Measurements from ENCODE around the gene NTRK2. TPM values are rescaled to one million over a fixed set of nuclear protein-coding genes. Genes with fewer than 3 reads are reported as not detected.

The NTRK2 gene
- total RNA-seq, 1 experiment from 2014 or later = not detected

- no peaks in the 10 kb centered on the region for H3K36me3 ChIP-seq
- DNase-seq = no peak
- H3K27ac ChIP-seq = no peak overlapping the region
- no peaks in the 10 kb centered on the region for H3K9me3 ChIP-seq (replicated peaks)
- H3K27me3 ChIP-seq = no peaks in the 10 kb centered on the region
- no peak overlapping the region for H3K4me3 ChIP-seq
- no peaks in the 10 kb centered on the region for H3K4me1 ChIP-seq
Measured at GRCh38 chr9:84793251-84793650, 123.7 kb downstream of the NTRK2 start.

GRCh38 chr9:84794981-84795637, 125.6 kb downstream of the NTRK2 start:
- no peak overlapping the region for H3K4me3 ChIP-seq
- no peaks in the 10 kb centered on the region for H3K27me3 ChIP-seq
- no peaks in the 10 kb centered on the region for H3K4me1 ChIP-seq
- no peaks in the 10 kb centered on the region for H3K9me3 ChIP-seq (replicated peaks)
- DNase-seq = no peak
- no peaks in the 10 kb centered on the region for H3K36me3 ChIP-seq
- no peak overlapping the region for H3K27ac ChIP-seq

GRCh38 chr9:84796404-84796803, 126.9 kb downstream of the NTRK2 start:
- Histone ChIP-seq H3K36me3 (no peaks in the 10 kb centered on the region), H3K27me3 (no peaks in the 10 kb centered on the region), H3K9me3 (replicated peaks) (no peaks in the 10 kb centered on the region), H3K4me1 (no peaks in the 10 kb centered on the region), H3K4me3 (no peak overlapping the region), H3K27ac (no peak overlapping the region)
- no peak for DNase-seq

- Histone ChIP-seq H3K27me3 (no peaks in the 10 kb centered on the region), H3K4me3 (no peak overlapping the region), H3K36me3 (no peaks in the 10 kb centered on the region), H3K4me1 (no peaks in the 10 kb centered on the region), H3K27ac (no peak overlapping the region), H3K9me3 (replicated peaks) (no peaks in the 10 kb centered on the region)
- DNase-seq = no peak
Measured at GRCh38 chr9:84799251-84799650, 129.7 kb downstream of the NTRK2 start.

- Histone ChIP-seq H3K27ac (no peak overlapping the region), H3K4me1 (no peaks in the 10 kb centered on the region), H3K4me3 (no peak overlapping the region), H3K36me3 (no peaks in the 10 kb centered on the region), H3K27me3 (no peaks in the 10 kb centered on the region), H3K9me3 (replicated peaks) (no peaks in the 10 kb centered on the region)
- DNase-seq = no peak
Measured at GRCh38 chr9:84804951-84805694, 135.6 kb downstream of the NTRK2 start.

- no peaks in the 10 kb centered on the region for H3K9me3 ChIP-seq (replicated peaks)
- no peaks in the 10 kb centered on the region for H3K4me1 ChIP-seq
- no peak overlapping the region for H3K4me3 ChIP-seq
- DNase-seq = no peak
- H3K36me3 ChIP-seq = no peaks in the 10 kb centered on the region
- H3K27me3 ChIP-seq = no peaks in the 10 kb centered on the region
- no peak overlapping the region for H3K27ac ChIP-seq
Measured at GRCh38 chr9:84807431-84807830, 137.9 kb downstream of the NTRK2 start.

GRCh38 chr9:84807870-84808390, 138.4 kb downstream of the NTRK2 start:
- no peaks in the 10 kb centered on the region for H3K36me3 ChIP-seq
- no peaks in the 10 kb centered on the region for H3K9me3 ChIP-seq (replicated peaks)
- no peaks in the 10 kb centered on the region for H3K27me3 ChIP-seq
- no peak for DNase-seq
- H3K4me3 ChIP-seq = no peak overlapping the region
- H3K27ac ChIP-seq = no peak overlapping the region
- H3K4me1 ChIP-seq = no peaks in the 10 kb centered on the region

GRCh38 chr9:84808416-84808815, 138.9 kb downstream of the NTRK2 start:
- Histone ChIP-seq H3K9me3 (replicated peaks) (no peaks in the 10 kb centered on the region), H3K27ac (no peak overlapping the region), H3K27me3 (no peaks in the 10 kb centered on the region), H3K4me3 (no peak overlapping the region), H3K4me1 (no peaks in the 10 kb centered on the region), H3K36me3 (no peaks in the 10 kb centered on the region)
- DNase-seq = no peak

- Histone ChIP-seq H3K9me3 (replicated peaks) (no peaks in the 10 kb centered on the region), H3K36me3 (no peaks in the 10 kb centered on the region), H3K27ac (no peak overlapping the region), H3K4me1 (no peaks in the 10 kb centered on the region), H3K27me3 (no peaks in the 10 kb centered on the region), H3K4me3 (no peak overlapping the region)
- no peak for DNase-seq
Measured at GRCh38 chr9:84811072-84811750, 141.7 kb downstream of the NTRK2 start.

- Histone ChIP-seq H3K27me3 (no peaks in the 10 kb centered on the region), H3K27ac (no peak overlapping the region), H3K36me3 (no peaks in the 10 kb centered on the region), H3K4me1 (no peaks in the 10 kb centered on the region), H3K4me3 (no peak overlapping the region), H3K9me3 (replicated peaks) (no peaks in the 10 kb centered on the region)
- no peak for DNase-seq
Measured at GRCh38 chr9:84811751-84812074, 142.2 kb downstream of the NTRK2 start.

GRCh38 chr9:84812355-84812754, 142.8 kb downstream of the NTRK2 start:
- Histone ChIP-seq H3K27ac (no peak overlapping the region), H3K27me3 (peaks cover 5% of the 10 kb centered on the region; the same call in 1 of the 2 replicates), H3K4me3 (no peak overlapping the region), H3K9me3 (replicated peaks) (no peaks in the 10 kb centered on the region), H3K36me3 (no peaks in the 10 kb centered on the region), H3K4me1 (no peaks in the 10 kb centered on the region)
- no peak for DNase-seq

GRCh38 chr9:84812847-84813246, 143.3 kb downstream of the NTRK2 start:
- H3K27ac ChIP-seq = no peak overlapping the region
- no peak for DNase-seq
- H3K27me3 ChIP-seq = peaks cover 5% of the 10 kb centered on the region; the same call in 1 of the 2 replicates
- H3K36me3 ChIP-seq = no peaks in the 10 kb centered on the region
- H3K4me3 ChIP-seq = no peak overlapping the region
- H3K4me1 ChIP-seq = no peaks in the 10 kb centered on the region
- no peaks in the 10 kb centered on the region for H3K9me3 ChIP-seq (replicated peaks)

- peaks cover 5% of the 10 kb centered on the region; the same call in 1 of the 2 replicates for H3K27me3 ChIP-seq
Measured at GRCh38 chr9:84815554-84815953, 146.0 kb downstream of the NTRK2 start.

GRCh38 chr9:84817038-84817437, 147.5 kb downstream of the NTRK2 start:
- Histone ChIP-seq H3K9me3 (replicated peaks) (no peaks in the 10 kb centered on the region), H3K36me3 (no peaks in the 10 kb centered on the region), H3K4me1 (no peaks in the 10 kb centered on the region), H3K27ac (no peak overlapping the region), H3K27me3 (peaks cover 5% of the 10 kb centered on the region; the same call in 1 of the 2 replicates), H3K4me3 (no peak overlapping the region)
- no peak for DNase-seq

More at GRCh38 chr9:84815554-84815953, 146.0 kb downstream of the NTRK2 start:
- no peaks in the 10 kb centered on the region for H3K36me3 ChIP-seq
- DNase-seq = no peak
- no peak overlapping the region for H3K4me3 ChIP-seq
- H3K9me3 ChIP-seq (replicated peaks) = no peaks in the 10 kb centered on the region
- H3K27ac ChIP-seq = no peak overlapping the region
- H3K4me1 ChIP-seq = no peaks in the 10 kb centered on the region

GRCh38 chr9:84818791-84819190, 149.3 kb downstream of the NTRK2 start:
- Histone ChIP-seq H3K27ac (no peak overlapping the region), H3K9me3 (replicated peaks) (no peaks in the 10 kb centered on the region), H3K27me3 (peaks cover 9% of the 10 kb centered on the region; the same call in 1 of the 2 replicates), H3K36me3 (no peaks in the 10 kb centered on the region), H3K4me1 (no peaks in the 10 kb centered on the region), H3K4me3 (no peak overlapping the region)
- DNase-seq = no peak

All from SJCRH30 (cell line).